Stimulated activated naive CD8-positive, alpha-beta T cell treated with anti-CD3 and anti-CD28 coated beads, Interleukin-15, Interleukin-2, amounts not matched to agents 100 ng/mL and 50 ng/mL, for 24 hours (primary cell): ENCODE data around the gene TRPC1.
"Not testable (repeated sequence)": the region's sequence is repeated elsewhere in the genome, so short reads cannot be mapped to it uniquely, and the experiment has no call there.

Experiments used
- H3K27ac Mint-ChIP-seq: one replicate; pipeline ENCODE4 v1.8.0; 2021; ENCODE audit warnings: mild to moderate bottlenecking, mixed read lengths
- H3K27me3 Mint-ChIP-seq: one replicate; pipeline ENCODE4 v1.8.0; 2021; ENCODE audit warnings: mixed read lengths
- H3K36me3 Mint-ChIP-seq: one replicate; pipeline ENCODE4 v1.8.0; 2021; ENCODE audit warnings: low read depth, mixed read lengths
- H3K4me1 Mint-ChIP-seq: one replicate; pipeline ENCODE4 v1.8.0; 2021; ENCODE audit warnings: low read depth, mixed read lengths
- H3K4me3 Mint-ChIP-seq: one replicate; pipeline ENCODE4 v1.8.0; 2021; ENCODE audit warnings: mild to moderate bottlenecking, mixed read lengths
- H3K9me3 Mint-ChIP-seq: one replicate; pipeline ENCODE4 v1.8.0; 2021; ENCODE audit warnings: mixed read lengths

Gene TRPC1

DNA sequence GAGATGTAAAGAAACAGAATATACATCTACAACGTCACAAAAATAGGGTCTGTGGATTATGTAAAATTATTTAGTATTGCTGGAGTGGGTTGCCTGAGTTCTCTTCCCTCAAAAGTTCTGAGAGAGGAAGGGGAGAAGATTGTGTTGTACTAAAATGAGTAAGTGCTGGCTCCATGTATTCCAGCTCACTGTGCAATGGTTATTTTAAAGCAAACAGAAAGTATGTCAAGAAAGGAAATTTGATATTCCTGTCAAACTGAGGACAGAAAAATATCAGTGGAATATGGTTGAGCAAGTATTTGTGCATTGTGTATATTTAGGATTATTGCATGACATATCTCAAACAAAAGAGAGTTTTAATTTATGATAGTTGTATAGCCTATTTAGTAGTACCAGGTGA lies 2.2 kb downstream of the TRPC1 start:
- no peaks in the 10 kb centered on the region for H3K36me3 Mint-ChIP-seq
- peaks cover 12% of the 10 kb centered on the region for H3K4me1 Mint-ChIP-seq
- peaks cover 42% of the 10 kb centered on the region for H3K27me3 Mint-ChIP-seq
- H3K4me3 Mint-ChIP-seq = no peak overlapping the region
- H3K9me3 Mint-ChIP-seq = no peaks in the 10 kb centered on the region
- H3K27ac Mint-ChIP-seq = no peak overlapping the region

DNA sequence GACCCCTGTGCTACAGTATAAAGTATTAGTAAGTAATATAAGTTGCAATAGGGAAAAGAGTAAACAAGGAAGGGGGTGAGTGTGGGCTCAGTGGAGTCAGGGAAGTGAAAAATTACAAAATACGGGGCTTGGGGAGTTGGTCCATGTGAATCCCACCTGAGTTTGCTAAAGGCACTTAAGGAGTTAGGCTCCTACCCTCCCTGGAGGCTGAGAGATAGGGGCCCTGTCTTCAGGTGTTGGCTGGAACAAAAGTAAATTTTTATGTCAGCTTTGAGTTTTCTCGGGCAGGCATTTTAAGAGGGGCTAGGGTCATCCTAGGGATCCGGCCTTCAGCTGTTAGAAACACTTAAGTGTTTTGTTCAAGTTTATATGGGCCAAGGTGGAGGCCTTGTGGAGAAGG lies 8.2 kb downstream of the TRPC1 start:
- H3K27ac Mint-ChIP-seq = no peak overlapping the region

GRCh38 chr3:142734834-142735233 lies 11.0 kb downstream of the TRPC1 start:
- no peaks in the 10 kb centered on the region for H3K4me1 Mint-ChIP-seq
- H3K27me3 Mint-ChIP-seq = no peaks in the 10 kb centered on the region
- no peak overlapping the region for H3K4me3 Mint-ChIP-seq
- H3K36me3 Mint-ChIP-seq = no peaks in the 10 kb centered on the region
- H3K9me3 Mint-ChIP-seq = no peaks in the 10 kb centered on the region
- no peak overlapping the region for H3K27ac Mint-ChIP-seq

More for the DNA sequence above, 8.2 kb downstream of the TRPC1 start:
- Mint-ChIP-seq H3K4me1 (no peaks in the 10 kb centered on the region), H3K9me3 (no peaks in the 10 kb centered on the region), H3K27me3 (peaks cover 4% of the 10 kb centered on the region), H3K36me3 (no peaks in the 10 kb centered on the region), H3K4me3 (no peak overlapping the region)

DNA sequence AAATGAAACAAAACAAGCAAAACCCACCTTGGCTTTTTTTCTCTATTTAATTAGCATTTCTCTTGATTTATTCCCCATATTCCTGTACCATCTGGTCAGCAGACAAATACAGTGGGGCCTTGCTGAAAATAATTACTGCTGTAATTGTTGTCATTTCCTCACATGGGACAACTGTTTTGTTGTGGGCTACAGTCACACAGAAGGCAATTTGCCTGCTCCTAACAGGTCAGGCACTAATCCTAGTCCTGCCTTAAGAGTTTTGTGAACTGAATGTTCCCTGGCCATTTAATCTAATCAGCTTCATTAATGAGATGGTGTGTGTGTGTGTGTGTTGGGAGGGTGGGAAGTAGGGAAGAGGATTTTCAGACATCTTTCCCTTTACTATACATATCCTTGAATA lies 11.6 kb downstream of the TRPC1 start:
- Mint-ChIP-seq H3K9me3 (no peaks in the 10 kb centered on the region), H3K36me3 (no peaks in the 10 kb centered on the region), H3K27ac (no peak overlapping the region), H3K4me1 (no peaks in the 10 kb centered on the region), H3K4me3 (no peak overlapping the region), H3K27me3 (no peaks in the 10 kb centered on the region)

DNA sequence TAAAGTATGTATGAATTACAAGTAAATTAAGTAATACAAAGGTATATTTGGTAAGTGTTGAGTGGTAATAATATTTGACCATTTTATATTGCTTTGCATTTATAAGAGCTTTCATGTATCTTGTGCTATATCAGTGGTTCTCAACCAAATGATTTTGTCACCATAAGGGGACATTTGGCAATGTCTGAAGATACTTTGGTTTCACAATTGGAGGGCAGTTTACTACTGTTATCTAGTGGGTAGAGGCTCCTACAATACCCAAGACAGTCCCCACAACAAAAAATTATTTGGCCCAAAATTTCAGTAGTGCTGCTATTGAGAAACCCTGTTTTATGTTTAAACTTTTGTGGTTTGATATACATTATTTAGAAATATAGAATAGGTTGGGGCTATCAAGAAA lies 14.6 kb downstream of the TRPC1 start:
- no peaks in the 10 kb centered on the region for H3K36me3 Mint-ChIP-seq

DNA sequence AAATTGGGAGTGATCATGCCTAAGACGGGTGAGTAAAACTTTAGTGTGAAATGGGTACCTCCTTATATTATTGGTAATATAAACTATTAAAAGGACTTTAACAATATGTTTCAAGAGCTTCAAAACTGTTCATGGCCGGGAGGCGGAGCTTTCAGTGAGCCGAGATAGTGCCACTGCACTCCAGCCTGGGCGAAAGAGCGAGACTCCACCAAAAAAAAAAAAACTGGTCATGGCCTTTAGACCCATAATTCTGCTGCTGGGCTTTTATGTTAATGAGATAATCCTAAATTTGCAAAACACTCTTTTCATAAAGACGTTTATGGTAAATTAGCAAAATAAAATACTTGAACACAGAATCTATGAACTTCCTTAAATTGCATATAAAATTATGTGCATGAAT lies 22.8 kb downstream of the TRPC1 start:
- Mint-ChIP-seq H3K9me3 (no peaks in the 10 kb centered on the region), H3K27me3 (no peaks in the 10 kb centered on the region), H3K36me3 (peaks cover 15% of the 10 kb centered on the region), H3K27ac (no peak overlapping the region), H3K4me1 (no peaks in the 10 kb centered on the region), H3K4me3 (no peak overlapping the region)

More for the DNA sequence above, 14.6 kb downstream of the TRPC1 start:
- Mint-ChIP-seq H3K4me1 (no peaks in the 10 kb centered on the region), H3K9me3 (no peaks in the 10 kb centered on the region), H3K27ac (no peak overlapping the region), H3K4me3 (no peak overlapping the region), H3K27me3 (no peaks in the 10 kb centered on the region)

- H3K36me3 Mint-ChIP-seq = peaks cover 15% of the 10 kb centered on the region
- not testable (repeated sequence) for H3K4me1 Mint-ChIP-seq, H3K9me3 Mint-ChIP-seq, H3K27me3 Mint-ChIP-seq, H3K27ac Mint-ChIP-seq, H3K4me3 Mint-ChIP-seq
Observed at GRCh38 chr3:142750531-142750930, 26.7 kb downstream of the TRPC1 start.

GRCh38 chr3:142752605-142753004 lies 28.8 kb downstream of the TRPC1 start:
- peaks cover 15% of the 10 kb centered on the region for H3K36me3 Mint-ChIP-seq
- H3K9me3 Mint-ChIP-seq, H3K27ac Mint-ChIP-seq, H3K27me3 Mint-ChIP-seq, H3K4me1 Mint-ChIP-seq, H3K4me3 Mint-ChIP-seq: not testable (repeated sequence)

- peaks cover 7% of the 10 kb centered on the region for H3K36me3 Mint-ChIP-seq
- H3K4me1 Mint-ChIP-seq = no peaks in the 10 kb centered on the region
- no peaks in the 10 kb centered on the region for H3K27me3 Mint-ChIP-seq
- H3K4me3 Mint-ChIP-seq = no peak overlapping the region
- H3K9me3 Mint-ChIP-seq = no peaks in the 10 kb centered on the region
- no peak overlapping the region for H3K27ac Mint-ChIP-seq
Observed at GRCh38 chr3:142754494-142754893, 30.7 kb downstream of the TRPC1 start.

DNA sequence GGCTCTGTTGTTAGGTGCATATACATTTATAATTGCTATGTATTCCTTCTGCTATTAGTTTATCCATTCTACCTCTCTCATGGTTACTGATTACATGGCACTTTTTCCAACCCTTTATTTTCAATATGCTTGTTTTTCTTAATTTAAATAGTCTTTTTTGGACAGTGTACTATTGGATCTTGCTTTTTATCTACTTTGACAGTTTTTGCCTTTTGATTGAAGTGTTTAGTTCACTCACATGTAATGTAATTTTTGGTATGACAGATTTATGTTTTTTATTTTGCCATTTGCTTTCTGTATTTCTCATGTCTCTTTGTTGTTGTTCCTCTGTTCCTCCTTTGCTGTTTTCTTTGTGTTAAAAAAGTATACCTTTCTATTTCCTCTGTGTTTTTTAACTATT lies 44.5 kb downstream of the TRPC1 start:
- no peaks in the 10 kb centered on the region for H3K27me3 Mint-ChIP-seq
- H3K9me3 Mint-ChIP-seq = peaks cover 15% of the 10 kb centered on the region
- H3K27ac Mint-ChIP-seq = no peak overlapping the region
- H3K4me1 Mint-ChIP-seq = no peaks in the 10 kb centered on the region
- H3K4me3 Mint-ChIP-seq = no peak overlapping the region
- peaks cover 4% of the 10 kb centered on the region for H3K36me3 Mint-ChIP-seq

DNA sequence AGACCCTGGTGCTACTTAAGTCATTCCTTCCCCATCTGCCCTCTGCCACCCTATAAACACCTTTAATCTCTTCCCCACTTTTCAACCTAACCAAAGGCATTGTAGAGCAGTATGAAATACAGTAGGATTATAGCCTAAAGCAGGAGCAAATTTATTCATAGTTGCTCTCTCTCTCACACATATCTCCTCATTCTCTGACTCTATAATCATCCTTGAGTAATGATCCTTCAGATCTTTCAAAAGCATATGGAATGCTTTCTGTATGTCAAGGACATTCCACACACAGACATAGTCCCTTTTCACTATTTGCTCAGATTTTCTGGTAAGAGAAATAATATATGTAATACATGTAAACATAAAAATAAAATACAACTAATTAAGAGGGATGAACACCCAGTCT lies 54.1 kb downstream of the TRPC1 start:
- Mint-ChIP-seq H3K4me3 (no peak overlapping the region), H3K9me3 (peaks cover under 1% of the 10 kb centered on the region), H3K27me3 (no peaks in the 10 kb centered on the region), H3K36me3 (no peaks in the 10 kb centered on the region), H3K4me1 (no peaks in the 10 kb centered on the region), H3K27ac (no peak overlapping the region)

DNA sequence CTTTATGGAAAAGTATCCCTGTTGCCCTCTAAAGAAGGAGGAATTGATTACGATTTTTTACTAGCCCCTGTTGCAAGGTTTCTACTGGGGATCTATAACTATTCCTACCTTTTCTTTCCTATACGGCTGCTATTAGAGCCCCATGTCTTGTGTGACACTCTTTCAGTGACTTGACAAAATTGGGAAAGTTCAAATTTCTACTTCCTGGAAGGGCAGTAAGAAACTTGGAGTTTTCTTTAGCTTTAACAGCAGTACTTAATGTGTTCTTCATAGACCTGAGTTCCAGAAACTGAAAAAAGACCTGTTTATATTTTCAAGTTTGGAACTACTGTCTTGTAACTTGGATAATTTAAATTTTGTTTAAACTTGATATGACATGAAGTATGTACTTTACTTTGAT lies 54.7 kb downstream of the TRPC1 start:
- H3K36me3 Mint-ChIP-seq = no peaks in the 10 kb centered on the region
- no peak overlapping the region for H3K4me3 Mint-ChIP-seq
- H3K4me1 Mint-ChIP-seq = no peaks in the 10 kb centered on the region
- H3K27ac Mint-ChIP-seq = no peak overlapping the region
- H3K9me3 Mint-ChIP-seq = no peaks in the 10 kb centered on the region
- H3K27me3 Mint-ChIP-seq = no peaks in the 10 kb centered on the region

DNA sequence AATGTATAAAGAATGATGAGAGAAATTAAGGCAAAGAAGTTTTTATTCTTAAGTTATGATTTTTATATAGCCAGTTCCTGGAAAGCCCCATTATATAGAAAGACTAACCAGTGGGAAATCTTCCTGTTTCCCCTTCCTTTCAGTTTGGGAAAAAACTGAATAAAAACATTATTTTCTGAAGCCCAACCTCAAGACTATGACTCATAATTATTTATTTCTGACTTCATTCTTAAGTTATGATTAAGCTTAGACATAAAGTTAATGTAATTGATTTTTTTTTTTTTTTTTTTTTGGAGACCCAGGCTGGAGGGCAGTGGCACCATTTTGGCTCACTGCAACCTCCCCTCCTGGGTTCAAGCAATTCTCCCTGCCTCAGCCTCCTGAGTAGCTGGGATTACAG lies 55.8 kb downstream of the TRPC1 start:
- no peaks in the 10 kb centered on the region for H3K9me3 Mint-ChIP-seq
- no peak overlapping the region for H3K27ac Mint-ChIP-seq
- H3K4me3 Mint-ChIP-seq = no peak overlapping the region
- no peaks in the 10 kb centered on the region for H3K27me3 Mint-ChIP-seq
- no peaks in the 10 kb centered on the region for H3K36me3 Mint-ChIP-seq
- no peaks in the 10 kb centered on the region for H3K4me1 Mint-ChIP-seq

DNA sequence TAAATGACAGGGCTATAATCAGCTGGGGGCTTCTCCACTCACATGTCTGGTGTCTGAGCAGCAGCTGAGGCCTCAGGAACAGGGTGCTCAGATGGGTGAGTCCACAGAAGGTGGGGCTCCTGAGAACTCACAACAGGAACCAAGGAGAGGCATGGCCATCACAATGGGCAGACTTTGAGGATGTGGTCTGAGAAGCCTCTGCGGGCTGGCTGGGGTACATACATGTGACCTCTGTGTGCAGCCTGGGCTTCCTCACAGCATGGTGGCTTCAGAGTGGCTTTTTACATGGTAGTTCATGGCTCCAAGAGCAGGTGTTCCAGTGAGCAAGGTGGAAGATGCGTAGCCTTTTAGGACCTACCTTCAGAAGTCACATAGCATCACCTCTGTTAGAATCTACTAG lies 58.8 kb downstream of the TRPC1 start:
- H3K4me1 Mint-ChIP-seq = no peaks in the 10 kb centered on the region
- H3K27me3 Mint-ChIP-seq = no peaks in the 10 kb centered on the region
- no peak overlapping the region for H3K27ac Mint-ChIP-seq
- no peak overlapping the region for H3K4me3 Mint-ChIP-seq
- no peaks in the 10 kb centered on the region for H3K9me3 Mint-ChIP-seq
- no peaks in the 10 kb centered on the region for H3K36me3 Mint-ChIP-seq

DNA sequence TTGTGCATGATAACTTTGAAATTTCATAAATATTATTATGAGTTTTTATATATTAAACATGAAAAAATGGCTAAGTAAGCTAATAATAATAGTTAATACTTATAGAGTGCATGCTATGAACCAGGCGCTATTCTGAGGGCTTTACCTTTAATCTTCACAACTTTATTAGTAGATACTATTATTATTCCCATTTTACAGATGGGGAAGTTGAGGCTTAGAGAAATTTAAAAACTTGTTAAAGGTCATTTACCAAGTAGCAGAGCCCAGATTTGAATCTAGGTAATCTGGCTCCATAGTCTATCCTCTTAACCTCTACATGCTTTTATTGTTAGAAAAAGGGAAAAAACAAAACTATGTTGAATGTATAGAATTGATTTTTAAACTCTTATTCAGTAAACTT lies 60.4 kb downstream of the TRPC1 start:
- no peak overlapping the region for H3K4me3 Mint-ChIP-seq
- H3K27me3 Mint-ChIP-seq = no peaks in the 10 kb centered on the region
- H3K4me1 Mint-ChIP-seq = no peaks in the 10 kb centered on the region
- H3K27ac Mint-ChIP-seq = no peak overlapping the region
- H3K9me3 Mint-ChIP-seq = no peaks in the 10 kb centered on the region
- H3K36me3 Mint-ChIP-seq = no peaks in the 10 kb centered on the region

- no peaks in the 10 kb centered on the region for H3K27me3 Mint-ChIP-seq
- H3K36me3 Mint-ChIP-seq = no peaks in the 10 kb centered on the region
- H3K4me1 Mint-ChIP-seq = no peaks in the 10 kb centered on the region
- no peaks in the 10 kb centered on the region for H3K9me3 Mint-ChIP-seq
- no peak overlapping the region for H3K27ac Mint-ChIP-seq
- no peak overlapping the region for H3K4me3 Mint-ChIP-seq
Observed at GRCh38 chr3:142785996-142786395, 62.2 kb downstream of the TRPC1 start.

- Mint-ChIP-seq H3K4me1 (no peaks in the 10 kb centered on the region), H3K9me3 (no peaks in the 10 kb centered on the region), H3K27ac (no peak overlapping the region), H3K4me3 (no peak overlapping the region), H3K36me3 (no peaks in the 10 kb centered on the region), H3K27me3 (no peaks in the 10 kb centered on the region)
Observed at GRCh38 chr3:142787719-142788118, 63.9 kb downstream of the TRPC1 start.
